Nephron progenitor cell (in vitro differentiated cells): Measurements from ENCODE around the gene ULK4.

ENCODE experiments used
- DNase-seq: peaks from one replicate; pipeline ENCODE4 v3.0.0; 2021
- H3K27ac Mint-ChIP-seq: 2 replicates; pipeline ENCODE4 v1.8.0; 2021; ENCODE audit warnings: mild to moderate bottlenecking, moderate library complexity, mixed read lengths
- H3K27me3 Mint-ChIP-seq: 2 replicates; pipeline ENCODE4 v1.8.0; 2021; ENCODE audit warnings: mild to moderate bottlenecking, low read depth, mixed read lengths; ENCODE audit not compliant: poor library complexity
- H3K36me3 Mint-ChIP-seq: 2 replicates; pipeline ENCODE4 v1.8.0; 2021; ENCODE audit warnings: low read depth, mixed read lengths
- H3K4me1 Mint-ChIP-seq: 2 replicates; pipeline ENCODE4 v1.8.0; 2021; ENCODE audit warnings: mixed read lengths
- H3K4me3 Mint-ChIP-seq: 2 replicates; pipeline ENCODE4 v1.8.0; 2021; ENCODE audit warnings: mild to moderate bottlenecking, moderate library complexity, mixed read lengths
- H3K9me3 Mint-ChIP-seq: 2 replicates; pipeline ENCODE4 v1.8.0; 2021; ENCODE audit warnings: mild to moderate bottlenecking, moderate library complexity, mixed read lengths
- TF ChIP-seq, protein P1 (sequence below): fragments of 200-600 bp; sonication (generic); IDR thresholded peaks from 2 replicates; pipeline ENCODE4 v1.5.0; 2021; ENCODE audit warnings: antibody characterized with exemption

Gene ULK4

DNA sequence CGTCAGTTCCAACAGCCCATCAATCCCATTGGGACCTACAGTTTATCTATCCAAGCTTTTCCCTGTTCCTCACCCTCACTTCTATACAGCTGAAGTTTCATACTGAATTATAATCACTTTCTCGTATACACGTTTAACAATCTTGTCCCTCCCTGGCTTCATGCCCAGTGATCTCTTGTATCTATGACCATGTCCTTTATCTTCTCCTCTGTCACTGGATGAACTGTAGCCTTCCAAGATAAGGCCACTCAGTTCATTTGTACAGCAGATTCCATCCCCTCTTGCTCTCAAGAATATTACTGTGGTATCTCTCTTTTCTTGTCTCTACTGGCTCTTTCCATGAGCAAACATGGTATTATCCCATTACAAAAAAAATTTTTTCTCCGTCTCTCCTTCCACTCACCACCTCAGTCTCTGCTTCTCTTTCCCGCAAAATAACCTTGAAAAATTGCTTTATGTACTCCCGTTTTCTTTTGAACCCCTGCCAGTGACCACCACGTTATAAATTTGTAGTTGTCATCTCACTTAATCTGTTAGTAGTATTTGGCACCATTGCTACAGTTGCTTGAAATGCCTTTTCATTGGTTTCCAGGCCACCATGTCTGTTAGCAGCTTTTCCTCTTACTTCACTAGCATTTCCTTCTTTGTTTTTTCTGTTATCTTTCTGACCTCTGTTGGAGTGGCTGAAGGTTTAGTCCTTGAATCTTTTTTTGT is 753.2 kb downstream of the ULK4 start:
- TF ChIP-seq, protein P1, sequence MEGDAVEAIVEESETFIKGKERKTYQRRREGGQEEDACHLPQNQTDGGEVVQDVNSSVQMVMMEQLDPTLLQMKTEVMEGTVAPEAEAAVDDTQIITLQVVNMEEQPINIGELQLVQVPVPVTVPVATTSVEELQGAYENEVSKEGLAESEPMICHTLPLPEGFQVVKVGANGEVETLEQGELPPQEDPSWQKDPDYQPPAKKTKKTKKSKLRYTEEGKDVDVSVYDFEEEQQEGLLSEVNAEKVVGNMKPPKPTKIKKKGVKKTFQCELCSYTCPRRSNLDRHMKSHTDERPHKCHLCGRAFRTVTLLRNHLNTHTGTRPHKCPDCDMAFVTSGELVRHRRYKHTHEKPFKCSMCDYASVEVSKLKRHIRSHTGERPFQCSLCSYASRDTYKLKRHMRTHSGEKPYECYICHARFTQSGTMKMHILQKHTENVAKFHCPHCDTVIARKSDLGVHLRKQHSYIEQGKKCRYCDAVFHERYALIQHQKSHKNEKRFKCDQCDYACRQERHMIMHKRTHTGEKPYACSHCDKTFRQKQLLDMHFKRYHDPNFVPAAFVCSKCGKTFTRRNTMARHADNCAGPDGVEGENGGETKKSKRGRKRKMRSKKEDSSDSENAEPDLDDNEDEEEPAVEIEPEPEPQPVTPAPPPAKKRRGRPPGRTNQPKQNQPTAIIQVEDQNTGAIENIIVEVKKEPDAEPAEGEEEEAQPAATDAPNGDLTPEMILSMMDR = no peak
- peaks cover 29% of the 10 kb centered on the region for H3K9me3 Mint-ChIP-seq
- H3K4me3 Mint-ChIP-seq = no peak overlapping the region
- H3K4me1 Mint-ChIP-seq = peaks cover 62% of the 10 kb centered on the region
- H3K27me3 Mint-ChIP-seq = no peaks in the 10 kb centered on the region
- no peak for DNase-seq
- H3K27ac Mint-ChIP-seq = no peak overlapping the region
- peaks cover 77% of the 10 kb centered on the region for H3K36me3 Mint-ChIP-seq

GRCh38 chr3:41207355-41207754 is 754.5 kb downstream of the ULK4 start:
- peaks cover 29% of the 10 kb centered on the region for H3K9me3 Mint-ChIP-seq
- no peak for DNase-seq
- TF ChIP-seq, protein P1 = no peak
- H3K27ac Mint-ChIP-seq = no peak overlapping the region
- H3K27me3 Mint-ChIP-seq = no peaks in the 10 kb centered on the region
- H3K4me3 Mint-ChIP-seq = no peak overlapping the region
- H3K4me1 Mint-ChIP-seq = peaks cover 62% of the 10 kb centered on the region
- H3K36me3 Mint-ChIP-seq = peaks cover 65% of the 10 kb centered on the region

GRCh38 chr3:41205591-41205990 is 756.3 kb downstream of the ULK4 start:
- peaks cover 74% of the 10 kb centered on the region for H3K4me1 Mint-ChIP-seq
- H3K27me3 Mint-ChIP-seq = no peaks in the 10 kb centered on the region
- DNase-seq = no peak
- peaks cover 25% of the 10 kb centered on the region for H3K9me3 Mint-ChIP-seq
- no peak overlapping the region for H3K4me3 Mint-ChIP-seq
- H3K27ac Mint-ChIP-seq = no peak overlapping the region
- TF ChIP-seq, protein P1 = no peak
- H3K36me3 Mint-ChIP-seq = peaks cover 51% of the 10 kb centered on the region

- TF ChIP-seq, protein P1 = no peak
- H3K36me3 Mint-ChIP-seq = peaks cover 42% of the 10 kb centered on the region
- no peaks in the 10 kb centered on the region for H3K27me3 Mint-ChIP-seq
- H3K9me3 Mint-ChIP-seq = peaks cover 21% of the 10 kb centered on the region
- no peak overlapping the region for H3K4me3 Mint-ChIP-seq
- H3K4me1 Mint-ChIP-seq = peaks cover 75% of the 10 kb centered on the region
- DNase-seq = no peak
- no peak overlapping the region for H3K27ac Mint-ChIP-seq
These were observed 757.5 kb downstream of the ULK4 start for GRCh38 chr3:41204369-41204768.

DNA sequence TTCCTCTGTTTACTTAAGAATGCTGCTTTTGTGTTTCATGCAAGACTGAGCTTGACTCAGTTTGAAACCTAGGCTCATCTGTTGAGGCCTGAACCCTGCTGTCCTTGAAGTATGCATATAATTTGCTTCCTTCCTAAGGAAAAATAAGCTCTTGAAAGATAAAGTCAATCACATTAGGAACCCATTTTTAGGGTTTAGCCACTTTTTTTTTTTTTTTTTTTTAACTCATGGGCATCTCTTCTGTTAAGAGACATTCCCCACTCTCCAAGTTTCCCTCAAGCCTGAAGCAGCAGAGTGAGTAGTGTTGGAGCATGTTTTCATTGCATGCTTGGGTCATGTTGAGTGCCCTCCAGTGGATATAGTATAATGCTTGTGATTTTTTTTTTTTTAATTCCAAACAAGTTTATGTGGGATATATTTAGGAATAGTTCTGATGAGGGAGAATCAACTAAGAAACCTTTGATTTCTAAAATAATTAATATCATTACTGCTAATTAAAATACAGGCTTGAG is 759.0 kb downstream of the ULK4 start:
- H3K27ac Mint-ChIP-seq = no peak overlapping the region
- peaks cover 6% of the 10 kb centered on the region for H3K9me3 Mint-ChIP-seq
- H3K36me3 Mint-ChIP-seq = peaks cover 27% of the 10 kb centered on the region
- TF ChIP-seq, protein P1 = no peak
- DNase-seq = no peak
- H3K4me3 Mint-ChIP-seq = peak overlapping the region; percentile 99
- H3K27me3 Mint-ChIP-seq = no peaks in the 10 kb centered on the region
- H3K4me1 Mint-ChIP-seq = peaks cover 77% of the 10 kb centered on the region
